HepG2 (cell line): ENCODE data around the gene NCOA5. TPM values are rescaled to one million over a fixed set of nuclear protein-coding genes. Genes with fewer than 3 reads are reported as not detected.

ENCODE experiments used
- ATAC-seq: fragments of 200-7000 bp; cut with Tn5 transposase; 3 replicates; pipeline ENCODE4 v1.9.1; 2020; ENCODE audit warnings: mild to moderate bottlenecking, moderate library complexity
- BruUV-seq: library from RNA; stranded (reverse); fragments of 400-500 nt; replicated peaks from 2 replicates; lab custom pipeline; 2021; lab: Mats Ljungman, UMichigan
- CTCF ChIA-PET: fragments of 300-600 bp; formaldehyde crosslinking; extraction: SDS; loops from one replicate; lab custom pipeline; 2021; ENCODE audit warnings: low total read pairs, inconsistent platforms, low intra/inter-chr PET ratio; lab: Yijun Ruan, JAX
- POLR2A ChIA-PET: fragments of 350-600 bp; sonication (Branson Sonifier 250); formaldehyde crosslinking; loops from one replicate; lab custom pipeline; 2020; ENCODE audit warnings: antibody characterized with exemption, inconsistent platforms; lab: Yijun Ruan, JAX
- DNase-seq: peaks from one replicate; pipeline ENCODE4 v3.0.0-alpha.2; 2015; ENCODE audit warnings: low spot score
- FAIRE-seq: peaks from 3 replicates; lab custom pipeline; 2011; peaks lifted over from hg19 to GRCh38; lab: Jason Lieb, UNC
- H2AFZ ChIP-seq: one replicate; pipeline ENCODE4 v1.6.1; 2011; ENCODE audit warnings: low read length, inconsistent platforms
- H3K27ac ChIP-seq: fragments of 300-600 bp; 3 replicates; pipeline ENCODE4 v1.8.0; 2011; ENCODE audit warnings: mixed run types, mild to moderate bottlenecking, mixed read lengths, low read length, inconsistent platforms; ENCODE audit not compliant: insufficient read depth; ENCODE audit errors: extremely low read length
- H3K27me3 ChIP-seq, 2 experiments: fragments of 200-600 bp in 1 of 2; 2 replicates in 1 of 2; 3 replicates in 1 of 2; pipeline versions ENCODE4 v1.6.0 to v1.8.0; 2011; ENCODE audit warnings: low read length in 2 of 2, mild to moderate bottlenecking in 2 of 2, moderate library complexity in 2 of 2, inconsistent platforms in 1 of 2; ENCODE audit not compliant: insufficient read depth in 2 of 2, control insufficient read depth in 1 of 2
- H3K36me3 ChIP-seq, 2 experiments: fragments of 200-600 bp in 1 of 2; replicated peaks in 1 of 2; 2 replicates in 1 of 2; 3 replicates in 1 of 2; pipeline versions ENCODE4 v1.5.1 to v1.8.0; 2011; ENCODE audit warnings: low read length in 2 of 2, inconsistent platforms in 1 of 2; ENCODE audit not compliant: insufficient read depth in 2 of 2, control insufficient read depth in 1 of 2
- H3K4me1 ChIP-seq: 2 replicates; pipeline ENCODE4 v1.5.1; 2012; ENCODE audit warnings: low read length, inconsistent platforms; ENCODE audit not compliant: insufficient read depth
- H3K4me2 ChIP-seq: 2 replicates; pipeline ENCODE4 v1.6.0; 2011; ENCODE audit warnings: low read depth, low read length, inconsistent platforms
- H3K4me3 ChIP-seq, 3 experiments: fragments of 200-600 bp in 1 of 3; sonication (generic), shearing (Covaris generic) in 1 of 3; replicated peaks in 1 of 3; 2 replicates each; pipeline ENCODE4 v1.5.1; 2011 to 2016; ENCODE audit warnings: low read length in 3 of 3, inconsistent platforms in 2 of 3, low read depth in 2 of 3, mild to moderate bottlenecking in 2 of 3, control low read depth in 1 of 3, mixed read lengths in 1 of 3; ENCODE audit not compliant: insufficient read depth in 1 of 3
- H3K79me2 ChIP-seq: one replicate; pipeline ENCODE4 v1.6.1; 2011; ENCODE audit warnings: low read length, inconsistent platforms; ENCODE audit not compliant: insufficient read depth
- H3K9ac ChIP-seq: 2 replicates; pipeline ENCODE4 v1.6.0; 2011; ENCODE audit warnings: mild to moderate bottlenecking, low read depth, low read length, inconsistent platforms; ENCODE audit not compliant: insufficient read depth
- H3K9me3 ChIP-seq: 2 replicates; pipeline ENCODE4 v1.5.1; 2012; ENCODE audit warnings: mild to moderate bottlenecking, low read length
- H4K20me1 ChIP-seq: 2 replicates; pipeline ENCODE4 v1.6.0; 2011; ENCODE audit warnings: inconsistent platforms, mild to moderate bottlenecking, low read length, moderate library complexity; ENCODE audit not compliant: insufficient read depth
- AHR ChIP-seq: IDR thresholded peaks from 2 replicates; pipeline ENCODE4 v1.6.1; 2018; ENCODE audit warnings: missing genetic modification reagents, missing compliant biosample characterization
- EHMT2 ChIP-seq: fragments of 200-600 bp; sonication (generic); IDR thresholded peaks from 2 replicates; pipeline ENCODE4 v1.7.0; 2017; ENCODE audit warnings: antibody characterized with exemption, low read depth, low read length, borderline replicate concordance
- KDM5B ChIP-seq: sonication (generic); formaldehyde crosslinking; IDR thresholded peaks from 2 replicates; pipeline ENCODE4 v1.4.0; 2020; ENCODE audit warnings: missing genetic modification reagents, mild to moderate bottlenecking, borderline replicate concordance
- KMT2A ChIP-seq: sonication (generic); formaldehyde crosslinking; IDR thresholded peaks from 2 replicates; pipeline ENCODE4 v1.4.0; 2020; ENCODE audit warnings: missing genetic modification reagents
- LCORL ChIP-seq, 2 experiments: fragments of 450-650 bp in 1 of 2; sonication (generic) in 1 of 2; formaldehyde crosslinking in 1 of 2; IDR thresholded peaks; 2 replicates each; pipeline versions ENCODE4 v1.5.0 to v1.6.1; 2017 to 2020; ENCODE audit warnings: antibody characterized with exemption in 1 of 2, missing genetic modification reagents in 1 of 2
- POLR2A ChIP-seq, 2 experiments: IDR thresholded peaks; 2 replicates each; pipeline ENCODE4 v1.6.1; 2011; ENCODE audit warnings: low read depth in 2 of 2, low read length in 2 of 2, mild to moderate bottlenecking in 1 of 2, moderate library complexity in 1 of 2; ENCODE audit not compliant: insufficient read depth in 1 of 2
- PTBP1 ChIP-seq: fragments of 200-400 bp; formaldehyde crosslinking; IDR thresholded peaks from 2 replicates; pipeline ENCODE4 v1.6.1; 2018; ENCODE audit warnings: low read length, low read depth; ENCODE audit not compliant: poor library complexity, severe bottlenecking
- RFX1 ChIP-seq: fragments of 450-650 bp; IDR thresholded peaks from 2 replicates; pipeline ENCODE4 v1.6.1; 2017
- ZFP1 ChIP-seq: IDR thresholded peaks from 2 replicates; pipeline ENCODE4 v1.6.1; 2016
- ZKSCAN1 ChIP-seq: fragments of 150-350 bp; IDR thresholded peaks from 2 replicates; pipeline ENCODE4 v1.6.1; 2014; ENCODE audit warnings: low read length
- ZNF350 ChIP-seq: sonication (generic); formaldehyde crosslinking; IDR thresholded peaks from 2 replicates; pipeline ENCODE4 v1.4.0; 2020; ENCODE audit warnings: mild to moderate bottlenecking, low read depth, missing genetic modification reagents, borderline replicate concordance
- ZNF589 ChIP-seq: sonication (generic); formaldehyde crosslinking; conservative IDR thresholded peaks from 2 replicates; pipeline ENCODE4 v1.8.0; 2022; ENCODE audit warnings: mild to moderate bottlenecking, moderate library complexity, missing genetic modification reagents
- ZNF652 ChIP-seq: IDR thresholded peaks from 2 replicates; pipeline ENCODE4 v1.6.1; 2016; ENCODE audit warnings: low read depth, borderline replicate concordance
- ZNF761 ChIP-seq: sonication (generic); formaldehyde crosslinking; conservative IDR thresholded peaks from 2 replicates; pipeline ENCODE4 v1.4.0; 2020; ENCODE audit warnings: mild to moderate bottlenecking, missing genetic modification reagents
- WGBS: methylation state at CpG from one replicate; pipeline ENCODE4 v1.1.6; 2017; ENCODE audit warnings: low lambda C conversion rate; 5-methylcytosine and 5-hydroxymethylcytosine counted together
- in situ Hi-C: cut with HindIII; loops from 2 replicates; pipeline ENCODE4 v1.10.0; 2017; ENCODE audit warnings: low pct_unique_long_range_greater_than_20kb; ENCODE audit not compliant: extremely low pct_ligation_motif_present
- intact Hi-C: fragments of 100-400 bp; cut with micrococcal nuclease; formaldehyde crosslinking; loops from one replicate; pipeline ENCODE4 v1.10.0; 2022; ENCODE audit not compliant: unreplicated experiment
- polyA plus RNA-seq, 8 experiments: library from polyadenylated mRNA; depleted of rRNA in 3 of 8; stranded (reverse) in 7 of 8; unstranded in 1 of 8; fragments of >200 nt; fragmentation: Illumina TruSeq in 4 of 8; extraction: Trizol in 4 of 8; gene quantifications; 2 replicates each; pipeline versions ENCODE4 v1.2.1 to v1.2.3, GENCODE V29; 2011 to 2016; ENCODE audit warnings: low read depth in 4 of 8, missing spikeins in 1 of 8, mixed read lengths in 1 of 8; ENCODE audit not compliant: insufficient read depth in 1 of 8
- total RNA-seq, 5 experiments: library from RNA; depleted of rRNA; stranded (reverse); fragments of >200 nt; fragmentation: Illumina TruSeq; extraction: Trizol; gene quantifications; 2 replicates each; pipeline ENCODE4 v1.2.3, GENCODE V29; 2016; ENCODE audit warnings: low read depth in 1 of 5
- TF ChIP-seq, protein P1 (sequence below): sonication (generic); formaldehyde crosslinking; IDR thresholded peaks from 2 replicates; pipeline ENCODE4 v1.9.0; 2021; ENCODE audit warnings: missing genetic modification reagents, mild to moderate bottlenecking, borderline replicate concordance
- TF ChIP-seq, protein P2 (sequence below): sonication (generic); formaldehyde crosslinking; conservative IDR thresholded peaks from 2 replicates; pipeline ENCODE4 v1.4.0; 2020; ENCODE audit warnings: missing genetic modification reagents

The NCOA5 gene
- total and polyA plus RNA-seq, 2 of the 13 experiments (the other 11 are each of a cell fraction or from before 2014, with no cell fraction given) = 16.5 to 28.4 TPM

- peak; percentile 62; the same call in 1 of the 2 replicates for TF ChIP-seq RFX1
- no peak for TF ChIP-seq KDM5B
- TF ChIP-seq, all 625 proteins: peak for 1
- in situ Hi-C loops = loop anchor here (10.0 kb wide), 1 partner anchor 149 kb away; no protein-coding TSS in a partner anchor
- intact Hi-C loops = no loop called here
These were observed 64.4 kb downstream of the NCOA5 start for GRCh38 chr20:46025376-46025783.

DNA sequence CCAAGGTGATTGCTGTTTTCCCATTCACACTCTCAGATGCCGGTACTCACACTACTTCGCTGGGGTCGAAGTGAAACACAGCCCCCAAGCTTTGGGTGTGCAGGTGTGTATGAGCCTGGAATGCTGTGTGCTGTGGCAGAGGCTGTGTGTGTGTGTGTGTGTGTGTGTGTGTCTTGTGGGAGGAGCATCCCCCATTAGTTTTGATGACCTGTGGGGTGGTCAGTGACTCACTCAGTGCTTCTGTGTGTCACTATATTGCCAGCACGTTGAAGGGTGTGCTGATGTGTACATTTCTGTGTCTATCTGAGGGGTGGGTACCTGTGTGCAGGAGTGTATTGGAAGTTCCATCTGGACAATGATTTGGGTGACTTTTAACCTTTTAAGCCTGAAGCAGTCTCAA lies 65.8 kb downstream of the NCOA5 start:
- no peak overlapping the region for H3K27ac ChIP-seq
- intact Hi-C loops = loop anchor here (1.0 to 2.0 kb wide), 2 partner anchors 17 to 153 kb away; no protein-coding TSS in a partner anchor
- H3K4me2 ChIP-seq = no peak overlapping the region
- H4K20me1 ChIP-seq = peaks cover 17% of the 10 kb centered on the region
- H3K79me2 ChIP-seq = no peaks in the 10 kb centered on the region
- in situ Hi-C loops = loop anchor here (5.0 to 10.0 kb wide), 2 partner anchors 63 to 151 kb away; partner anchors contain the start of gene NCOA5
- H3K4me3 ChIP-seq = no peak overlapping the region
- no peaks in the 10 kb centered on the region for H3K9me3 ChIP-seq
- 39% methylated on average over 4 of the region's 4 CpGs for WGBS
- BruUV-seq = no TSS peak
- H2AFZ ChIP-seq = no peak overlapping the region
- no peak overlapping the region for H3K9ac ChIP-seq
- CTCF ChIA-PET = interaction anchor here (0.9 to 3.5 kb wide), 2 partner anchors 9 to 150 kb away, joined by 4 to 17 read pairs; no protein-coding TSS in a partner anchor
- DNase-seq (no peak), ATAC-seq (no peak), FAIRE-seq (no peak)
- no peaks in the 10 kb centered on the region for H3K36me3 ChIP-seq
- H3K4me1 ChIP-seq = peaks cover 21% of the 10 kb centered on the region
- H3K27me3 ChIP-seq = no peaks in the 10 kb centered on the region
- POLR2A ChIA-PET = no interaction called here
- TF ChIP-seq, protein P1, sequence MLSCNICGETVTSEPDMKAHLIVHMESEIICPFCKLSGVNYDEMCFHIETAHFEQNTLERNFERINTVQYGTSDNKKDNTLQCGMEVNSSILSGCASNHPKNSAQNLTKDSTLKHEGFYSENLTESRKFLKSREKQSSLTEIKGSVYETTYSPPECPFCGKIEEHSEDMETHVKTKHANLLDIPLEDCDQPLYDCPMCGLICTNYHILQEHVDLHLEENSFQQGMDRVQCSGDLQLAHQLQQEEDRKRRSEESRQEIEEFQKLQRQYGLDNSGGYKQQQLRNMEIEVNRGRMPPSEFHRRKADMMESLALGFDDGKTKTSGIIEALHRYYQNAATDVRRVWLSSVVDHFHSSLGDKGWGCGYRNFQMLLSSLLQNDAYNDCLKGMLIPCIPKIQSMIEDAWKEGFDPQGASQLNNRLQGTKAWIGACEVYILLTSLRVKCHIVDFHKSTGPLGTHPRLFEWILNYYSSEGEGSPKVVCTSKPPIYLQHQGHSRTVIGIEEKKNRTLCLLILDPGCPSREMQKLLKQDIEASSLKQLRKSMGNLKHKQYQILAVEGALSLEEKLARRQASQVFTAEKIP (CRISPR knock-in tag) = no peak
- TF ChIP-seq ZNF350 (no peak), LCORL (IDR thresholded peaks at IDR 0.05) (no peak), LCORL (CRISPR knock-in tag; IDR thresholded peaks at IDR 0.05) (no peak), EHMT2 (no peak), AHR (CRISPR knock-in tag) (no peak), ZFP1 (CRISPR knock-in tag) (no peak), KMT2A (no peak), PTBP1 (no peak), ZKSCAN1 (no peak), ZNF761 (CRISPR knock-in tag) (no peak), ZNF589 (no peak), ZNF652 (CRISPR knock-in tag) (no peak), POLR2A (IDR thresholded peaks at IDR 0.05; ENCODE audit: insufficient read depth in 1 of 2, low read depth in 2 of 2, low read length in 2 of 2) (no peak)
- TF ChIP-seq, protein P2, sequence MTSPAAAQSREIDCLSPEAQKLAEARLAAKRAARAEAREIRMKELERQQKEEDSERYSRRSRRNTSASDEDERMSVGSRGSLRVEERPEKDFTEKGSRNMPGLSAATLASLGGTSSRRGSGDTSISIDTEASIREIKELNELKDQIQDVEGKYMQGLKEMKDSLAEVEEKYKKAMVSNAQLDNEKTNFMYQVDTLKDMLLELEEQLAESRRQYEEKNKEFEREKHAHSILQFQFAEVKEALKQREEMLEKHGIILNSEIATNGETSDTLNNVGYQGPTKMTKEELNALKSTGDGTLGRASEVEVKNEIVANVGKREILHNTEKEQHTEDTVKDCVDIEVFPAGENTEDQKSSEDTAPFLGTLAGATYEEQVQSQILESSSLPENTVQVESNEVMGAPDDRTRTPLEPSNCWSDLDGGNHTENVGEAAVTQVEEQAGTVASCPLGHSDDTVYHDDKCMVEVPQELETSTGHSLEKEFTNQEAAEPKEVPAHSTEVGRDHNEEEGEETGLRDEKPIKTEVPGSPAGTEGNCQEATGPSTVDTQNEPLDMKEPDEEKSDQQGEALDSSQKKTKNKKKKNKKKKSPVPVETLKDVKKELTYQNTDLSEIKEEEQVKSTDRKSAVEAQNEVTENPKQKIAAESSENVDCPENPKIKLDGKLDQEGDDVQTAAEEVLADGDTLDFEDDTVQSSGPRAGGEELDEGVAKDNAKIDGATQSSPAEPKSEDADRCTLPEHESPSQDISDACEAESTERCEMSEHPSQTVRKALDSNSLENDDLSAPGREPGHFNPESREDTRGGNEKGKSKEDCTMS (CRISPR knock-in tag) = no peak

More at GRCh38 chr20:46025376-46025783, 64.4 kb downstream of the NCOA5 start:
- no peaks in the 10 kb centered on the region for H3K9me3 ChIP-seq
- no peak overlapping the region for H3K27ac ChIP-seq
- WGBS = 20% methylated on average over 10 of the region's 10 CpGs
- no peak overlapping the region for H2AFZ ChIP-seq
- no TSS peak for BruUV-seq
- H3K4me3 ChIP-seq = no peak overlapping the region
- H3K36me3 ChIP-seq = no peaks in the 10 kb centered on the region
- CTCF ChIA-PET = interaction anchor here (1.0 kb wide), 1 partner anchor 149 kb away, joined by 3 read pairs; no protein-coding TSS in a partner anchor
- DNase-seq (no peak), FAIRE-seq (no peak), ATAC-seq (no peak)
- H3K4me1 ChIP-seq = peaks cover 18% of the 10 kb centered on the region
- no peaks in the 10 kb centered on the region for H3K79me2 ChIP-seq
- no peak overlapping the region for H3K9ac ChIP-seq
- 0 out of 5 replicates have a peak, but pooled peaks cover 0 to under 1% of the 10 kb centered on the region in 2 experiments for H3K27me3 ChIP-seq
- no peak overlapping the region for H3K4me2 ChIP-seq
- POLR2A ChIA-PET = no interaction called here
- H4K20me1 ChIP-seq = peaks cover 26% of the 10 kb centered on the region
